ENCODE measurements around the gene TRANK1. TPM values are rescaled to one million over a fixed set of nuclear protein-coding genes. Genes with fewer than 3 reads are reported as not detected.

TRANK1 gene
- total RNA-seq, 4 donors from 2014 or later: 4.9 to 12.3 (median 9.1) TPM

- ATAC-seq: no peak
- TF ChIP-seq, protein P1, sequence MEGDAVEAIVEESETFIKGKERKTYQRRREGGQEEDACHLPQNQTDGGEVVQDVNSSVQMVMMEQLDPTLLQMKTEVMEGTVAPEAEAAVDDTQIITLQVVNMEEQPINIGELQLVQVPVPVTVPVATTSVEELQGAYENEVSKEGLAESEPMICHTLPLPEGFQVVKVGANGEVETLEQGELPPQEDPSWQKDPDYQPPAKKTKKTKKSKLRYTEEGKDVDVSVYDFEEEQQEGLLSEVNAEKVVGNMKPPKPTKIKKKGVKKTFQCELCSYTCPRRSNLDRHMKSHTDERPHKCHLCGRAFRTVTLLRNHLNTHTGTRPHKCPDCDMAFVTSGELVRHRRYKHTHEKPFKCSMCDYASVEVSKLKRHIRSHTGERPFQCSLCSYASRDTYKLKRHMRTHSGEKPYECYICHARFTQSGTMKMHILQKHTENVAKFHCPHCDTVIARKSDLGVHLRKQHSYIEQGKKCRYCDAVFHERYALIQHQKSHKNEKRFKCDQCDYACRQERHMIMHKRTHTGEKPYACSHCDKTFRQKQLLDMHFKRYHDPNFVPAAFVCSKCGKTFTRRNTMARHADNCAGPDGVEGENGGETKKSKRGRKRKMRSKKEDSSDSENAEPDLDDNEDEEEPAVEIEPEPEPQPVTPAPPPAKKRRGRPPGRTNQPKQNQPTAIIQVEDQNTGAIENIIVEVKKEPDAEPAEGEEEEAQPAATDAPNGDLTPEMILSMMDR (IDR thresholded peaks at IDR 0.05): peak in 2 of 4 experiments; percentile 21 to 27
- no peak for TF ChIP-seq EP300 (IDR thresholded peaks at IDR 0.05)
- TF ChIP-seq POLR2A (IDR thresholded peaks at IDR 0.05): no peak
- no peak for TF ChIP-seq POLR2AphosphoS5 (IDR thresholded peaks at IDR 0.05)
- 60 to 77% methylated on average over 3 to 4 of the region's 4 CpGs for WGBS, 2 donors (ENCODE audit: low coverage in 1 of 2)
- Histone ChIP-seq H3K9me3 (peaks cover 0 to 12% (median 0%) of the 10 kb centered on the region in 3 donors), H3K27ac (no peak overlapping the region), H3K4me3 (no peak overlapping the region), H3K4me1 (no peaks in the 10 kb centered on the region), H3K36me3 (peaks cover 0 to 88% of the 10 kb centered on the region in 2 donors), H3K27me3 (no peaks in the 10 kb centered on the region)
Observed at GRCh38 chr3:36843065-36844051, 101.5 kb downstream of the TRANK1 start.

- no peak for TF ChIP-seq POLR2A (IDR thresholded peaks at IDR 0.05)
- no peak for TF ChIP-seq EP300 (IDR thresholded peaks at IDR 0.05)
- no peak for TF ChIP-seq POLR2AphosphoS5 (IDR thresholded peaks at IDR 0.05)
- TF ChIP-seq, protein P1 (IDR thresholded peaks at IDR 0.05): no peak
- no peak for ATAC-seq
- H3K4me1 ChIP-seq: no peaks in the 10 kb centered on the region
- peaks cover 0 to 12% (median 0%) of the 10 kb centered on the region in 3 donors for H3K9me3 ChIP-seq
- no peak overlapping the region for H3K27ac ChIP-seq
- H3K4me3 ChIP-seq: no peak overlapping the region
- peaks cover 0 to 96% of the 10 kb centered on the region in 2 donors for H3K36me3 ChIP-seq
- H3K27me3 ChIP-seq: no peaks in the 10 kb centered on the region
- WGBS, 2 donors (ENCODE audit: low coverage in 1 of 2): 96% methylated on average over 4 of the region's 5 CpGs; no CpG with 5 or more reads in 1 of the 2 donors
Observed at GRCh38 chr3:36842275-36842674, 102.6 kb downstream of the TRANK1 start.

- Histone ChIP-seq H3K4me3 (no peak overlapping the region), H3K36me3 (peaks cover 0 to 94% of the 10 kb centered on the region in 2 donors), H3K27me3 (no peaks in the 10 kb centered on the region), H3K9me3 (peaks cover 0 to 12% (median 0%) of the 10 kb centered on the region in 3 donors), H3K4me1 (no peaks in the 10 kb centered on the region), H3K27ac (no peak overlapping the region)
- peak; percentile 36 for ATAC-seq
- 56 to 86% methylated on average over 4 of the region's 5 CpGs for WGBS, 2 donors (ENCODE audit: low coverage in 1 of 2)
- TF ChIP-seq, protein P1 (IDR thresholded peaks at IDR 0.05): no peak
- no peak for TF ChIP-seq POLR2AphosphoS5 (IDR thresholded peaks at IDR 0.05)
- no peak for TF ChIP-seq POLR2A (IDR thresholded peaks at IDR 0.05)
- no peak for TF ChIP-seq EP300 (IDR thresholded peaks at IDR 0.05)
Observed at GRCh38 chr3:36840453-36840921, 104.4 kb downstream of the TRANK1 start.

GRCh38 chr3:36837089-36837488 lies 107.8 kb downstream of the TRANK1 start:
- Histone ChIP-seq H3K4me3 (no peak overlapping the region), H3K27ac (no peak overlapping the region), H3K9me3 (peaks cover 0 to 12% (median 0%) of the 10 kb centered on the region in 3 donors), H3K27me3 (no peaks in the 10 kb centered on the region), H3K4me1 (no peaks in the 10 kb centered on the region), H3K36me3 (peaks cover 0 to 87% of the 10 kb centered on the region in 2 donors)
- TF ChIP-seq, protein P1 (IDR thresholded peaks at IDR 0.05): no peak
- TF ChIP-seq POLR2A (IDR thresholded peaks at IDR 0.05): no peak
- TF ChIP-seq EP300 (IDR thresholded peaks at IDR 0.05): no peak
- no peak for TF ChIP-seq POLR2AphosphoS5 (IDR thresholded peaks at IDR 0.05)
- no peak for ATAC-seq
- 54% methylated on average over 3 of the region's 3 CpGs; no CpG with 5 or more reads in 1 of the 2 donors for WGBS, 2 donors (ENCODE audit: low coverage in 1 of 2)

All from gastroesophageal sphincter (tissue), 4 donors.